GM19438 (cell line): ENCODE data around the gene SULT1B1.

Experiments
- ATAC-seq: cut with Tn5 transposase; IDR thresholded peaks from one replicate; pipeline ENCODE4 v1.9.1; 2021; ENCODE audit warnings: low read depth; ENCODE audit not compliant: unreplicated experiment

SULT1B1 gene

DNA sequence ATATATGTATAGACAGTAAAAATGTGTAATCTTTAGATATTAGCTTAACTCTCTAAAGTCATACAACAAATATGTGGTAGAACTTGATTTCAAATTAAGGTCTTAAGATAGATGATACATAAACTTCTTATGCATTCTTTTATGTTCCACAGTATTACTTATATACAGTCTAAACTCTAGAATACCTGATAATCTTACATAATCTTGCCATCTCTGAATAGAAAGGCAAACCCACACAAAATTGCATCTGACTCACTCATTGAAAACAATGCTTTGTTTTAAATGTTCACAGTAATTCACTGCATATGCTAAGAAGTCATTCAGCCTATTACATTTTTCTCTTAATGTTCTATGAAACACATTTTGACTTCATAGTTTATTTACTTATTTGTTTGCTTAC is 10.1 kb downstream of the SULT1B1 start:
- no peak for ATAC-seq

DNA sequence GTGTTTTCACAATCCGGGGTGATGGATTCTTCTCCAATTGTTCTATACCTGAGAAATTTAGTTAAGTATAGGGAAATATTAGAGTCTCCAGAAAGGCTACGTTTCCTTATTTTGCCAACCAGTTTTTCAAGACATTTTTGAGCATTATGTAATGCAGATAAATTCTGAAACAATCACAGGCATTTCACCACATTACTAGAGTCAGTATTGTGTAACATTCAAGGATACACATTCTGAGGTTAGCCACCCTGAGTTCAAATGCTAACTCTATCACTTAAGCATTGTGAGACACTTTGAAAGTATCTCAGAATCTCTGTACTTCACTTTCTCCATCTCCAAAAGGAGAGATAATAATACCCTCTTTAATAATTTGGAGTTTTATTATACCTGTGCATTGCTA is 10.6 kb downstream of the SULT1B1 start:
- no peak for ATAC-seq

DNA sequence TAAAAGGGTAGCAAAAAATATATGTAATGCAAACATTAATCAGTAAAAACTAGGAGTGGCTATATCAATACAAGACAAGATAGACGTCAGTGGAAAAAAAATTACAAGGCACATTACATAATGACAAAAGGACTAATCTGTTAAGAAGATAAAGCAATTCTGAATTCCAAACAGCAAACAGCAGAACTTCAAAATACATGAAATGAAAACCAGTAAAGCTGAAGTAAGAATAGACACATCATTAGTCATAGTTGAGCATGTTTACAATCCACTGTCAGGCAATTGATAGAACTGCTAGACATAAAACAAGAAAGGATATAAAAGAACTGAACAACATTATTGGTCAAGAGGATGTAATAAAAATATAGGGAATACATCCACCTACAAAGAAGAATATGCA is 12.2 kb downstream of the SULT1B1 start:
- ATAC-seq = no peak

DNA sequence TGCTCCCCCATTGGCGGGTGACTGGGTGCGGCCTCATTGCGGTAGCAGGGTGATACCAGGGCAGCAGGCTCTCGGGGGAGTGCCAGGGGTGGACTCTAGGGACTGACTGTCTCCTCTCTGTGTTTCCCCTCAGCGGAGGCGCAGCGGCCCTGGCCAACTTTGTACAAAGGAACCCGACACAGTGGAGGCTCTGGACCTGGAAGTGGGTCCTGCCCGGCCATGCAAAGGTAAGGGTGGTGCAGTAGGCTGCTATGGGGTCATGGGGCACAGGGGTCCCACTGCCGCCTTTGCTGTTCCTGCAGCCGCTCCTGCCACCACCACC is 16.3 kb downstream of the SULT1B1 start:
- ATAC-seq = no peak

DNA sequence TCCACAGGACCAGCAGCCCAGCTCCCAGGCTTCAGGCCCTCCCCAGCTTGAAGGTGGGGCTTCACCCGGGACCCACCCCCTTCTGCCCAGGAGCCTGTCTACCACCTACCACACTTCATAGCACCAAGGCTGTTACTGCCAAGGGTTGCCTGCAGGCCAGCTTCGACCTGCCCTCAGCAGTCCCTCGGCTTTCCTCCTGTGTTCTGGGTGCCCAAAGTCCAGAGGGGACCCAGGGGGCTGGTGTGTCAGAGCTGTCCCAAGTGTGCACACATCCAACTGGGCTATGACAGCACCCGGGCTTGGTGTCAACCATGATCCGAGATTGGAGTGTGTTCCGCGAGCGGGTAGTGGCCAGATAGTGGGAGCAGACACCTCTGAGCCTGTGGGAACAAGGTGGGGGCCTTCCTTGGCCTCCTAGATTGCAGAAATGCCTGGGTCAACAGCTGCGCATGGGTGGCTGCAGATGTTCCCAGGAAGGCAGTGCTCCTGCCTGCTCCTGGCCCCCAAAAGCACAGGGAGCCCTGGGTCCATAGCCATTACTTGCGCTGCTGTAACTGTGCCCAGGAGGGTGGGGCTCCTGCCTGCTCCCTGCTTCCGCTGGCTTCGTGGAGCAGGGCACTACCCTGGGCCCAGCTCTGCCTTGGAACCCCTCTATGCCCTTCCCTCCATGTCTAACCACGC is 16.8 kb downstream of the SULT1B1 start:
- ATAC-seq = no peak

DNA sequence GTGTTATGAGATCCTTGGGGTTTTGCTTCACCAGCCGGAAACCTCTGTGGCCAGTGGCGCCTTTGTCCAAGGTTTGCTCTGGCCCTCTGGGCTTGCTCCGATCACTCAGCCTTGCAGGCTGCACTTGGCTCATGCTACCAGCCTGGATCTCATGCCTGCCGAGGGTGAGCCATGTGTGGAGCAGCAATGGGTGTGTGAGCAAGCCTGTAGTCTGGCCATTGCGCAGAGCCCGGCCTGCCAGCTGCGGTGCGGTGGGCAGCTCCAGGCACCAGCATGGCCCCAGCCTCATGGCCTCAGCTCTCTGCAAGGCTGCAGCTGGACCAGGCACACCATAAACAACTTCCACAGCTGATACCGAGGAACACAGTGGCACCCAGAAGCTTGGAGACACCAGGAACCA is 17.8 kb downstream of the SULT1B1 start:
- ATAC-seq = no peak

DNA sequence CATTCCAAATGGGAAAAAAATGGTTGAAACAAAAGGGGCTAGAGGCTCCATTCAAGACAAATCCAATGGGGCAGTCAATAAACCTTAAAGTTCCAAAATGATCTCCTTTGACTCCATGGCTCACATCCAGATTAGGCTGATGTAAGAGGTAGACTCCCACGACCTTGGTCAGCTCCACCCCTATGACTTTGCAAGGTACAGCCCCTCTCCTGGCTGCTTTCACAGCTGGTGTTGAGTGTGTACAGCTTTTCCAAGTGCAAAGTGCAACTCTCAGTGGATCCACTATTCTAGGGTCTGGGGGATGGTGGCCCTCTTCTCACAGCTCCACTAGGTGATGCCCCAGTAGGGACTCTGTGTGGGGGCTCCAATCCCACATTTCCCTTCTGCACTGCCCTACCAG is 21.5 kb downstream of the SULT1B1 start:
- no peak for ATAC-seq

DNA sequence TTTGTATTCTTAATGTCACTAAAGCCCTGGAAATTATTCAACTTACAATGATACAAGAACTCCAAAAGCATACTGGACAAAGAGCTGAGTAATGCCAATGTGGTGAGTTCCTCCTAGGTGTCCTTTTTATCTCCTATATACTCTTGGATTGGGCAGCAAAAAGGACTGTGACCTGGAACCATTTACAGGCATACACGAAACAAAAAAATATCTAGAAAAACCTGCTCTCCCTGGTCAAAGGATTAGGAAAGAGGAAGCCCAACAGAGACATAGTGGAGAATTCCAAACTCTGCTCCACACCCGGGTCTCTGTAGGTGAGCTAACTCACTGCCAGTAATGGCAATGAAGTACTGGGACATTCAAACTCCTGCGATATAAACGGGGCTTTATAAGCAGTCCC is 25.3 kb downstream of the SULT1B1 start:
- ATAC-seq = no peak

DNA sequence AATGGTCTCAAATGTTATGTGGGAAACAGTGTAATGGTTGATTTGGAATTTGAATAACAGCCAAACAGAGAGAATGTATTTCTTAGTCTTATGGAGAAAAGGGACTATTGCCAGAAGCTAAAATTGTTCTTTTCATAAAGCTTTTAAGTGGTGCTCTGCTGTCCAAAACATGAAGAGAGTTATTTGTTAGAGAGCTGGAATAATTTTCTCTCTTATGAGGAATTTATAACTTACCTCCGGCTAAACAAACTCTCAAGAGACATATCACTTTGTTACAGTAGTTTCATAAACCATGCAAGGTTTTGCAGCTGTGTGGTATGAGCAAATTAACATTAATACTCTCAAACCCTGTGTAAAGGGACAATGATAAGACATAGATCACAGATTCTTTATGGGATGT is 28.6 kb downstream of the SULT1B1 start:
- no peak for ATAC-seq

DNA sequence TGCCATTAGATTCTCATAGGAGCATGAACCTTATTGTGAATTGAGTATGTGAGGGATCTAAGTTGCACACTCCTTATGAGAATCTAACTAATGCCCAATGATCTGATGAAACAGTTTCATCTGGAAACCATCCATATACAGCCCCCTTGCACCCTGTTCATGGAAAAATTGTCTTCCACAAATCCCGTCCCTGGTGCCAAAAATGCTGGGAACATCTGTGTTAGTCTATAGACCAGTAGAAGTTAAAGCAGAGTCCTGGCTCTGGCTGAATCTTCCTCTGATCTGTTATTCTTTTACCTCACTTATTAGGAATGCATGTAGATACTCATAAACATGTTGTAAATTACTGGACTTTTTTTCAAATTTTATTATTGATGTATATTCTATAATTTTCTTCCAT is 29.2 kb downstream of the SULT1B1 start:
- no peak for ATAC-seq

DNA sequence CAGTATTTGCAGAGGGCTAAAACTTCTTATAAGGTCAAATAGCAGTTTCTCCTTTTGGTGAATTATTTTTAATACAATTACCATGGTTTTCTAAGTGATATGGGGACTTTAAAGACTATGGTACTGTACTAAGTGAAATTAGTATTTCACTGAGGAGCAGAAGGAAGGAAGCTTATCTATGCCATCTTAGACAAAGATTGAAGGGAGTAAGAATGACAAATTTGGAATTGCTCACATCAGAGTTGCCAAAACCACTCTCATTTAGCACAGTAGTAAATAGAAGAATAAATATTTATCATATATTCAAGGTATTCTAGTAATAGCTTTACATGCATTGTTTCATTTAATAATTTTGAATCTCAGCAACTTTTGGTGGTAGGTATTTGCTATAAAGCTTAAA is 30.4 kb downstream of the SULT1B1 start:
- no peak for ATAC-seq

DNA sequence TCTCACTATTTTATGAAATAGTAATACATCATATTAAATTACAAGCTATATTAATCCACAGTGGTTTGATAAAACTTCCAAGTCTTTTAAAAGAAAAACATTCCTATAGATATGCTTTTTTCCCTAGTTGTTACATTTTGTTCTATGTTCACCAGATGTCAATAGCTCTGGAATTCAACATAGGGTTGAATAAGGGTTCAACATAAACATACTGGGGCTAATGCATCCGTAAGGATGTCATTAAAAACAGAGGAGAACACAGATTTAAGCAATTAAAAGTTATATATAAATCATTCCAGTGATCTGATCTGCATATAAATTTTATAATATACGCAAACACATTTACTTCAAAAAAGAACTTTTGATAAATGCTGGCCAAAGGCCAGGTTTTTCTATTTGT is 32.5 kb downstream of the SULT1B1 start:
- no peak for ATAC-seq

DNA sequence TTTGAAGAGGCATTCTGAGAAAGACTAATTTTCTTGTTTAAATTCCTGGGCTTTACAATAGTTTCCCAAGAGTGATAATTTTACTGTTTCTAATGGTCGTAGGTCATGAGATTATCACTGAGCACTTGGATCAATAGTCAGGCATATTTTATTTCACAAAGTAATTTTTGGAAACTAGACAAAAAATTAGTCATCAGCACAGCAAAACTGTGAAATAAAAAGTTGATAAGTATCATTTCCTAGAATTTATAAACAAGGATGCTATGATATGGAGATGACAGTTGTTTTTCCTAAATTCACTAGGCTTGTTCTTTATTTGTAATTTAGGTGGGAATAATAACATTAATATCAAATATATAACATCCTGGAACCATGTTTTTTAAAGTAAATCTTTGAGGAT is 33.0 kb downstream of the SULT1B1 start:
- no peak for ATAC-seq

DNA sequence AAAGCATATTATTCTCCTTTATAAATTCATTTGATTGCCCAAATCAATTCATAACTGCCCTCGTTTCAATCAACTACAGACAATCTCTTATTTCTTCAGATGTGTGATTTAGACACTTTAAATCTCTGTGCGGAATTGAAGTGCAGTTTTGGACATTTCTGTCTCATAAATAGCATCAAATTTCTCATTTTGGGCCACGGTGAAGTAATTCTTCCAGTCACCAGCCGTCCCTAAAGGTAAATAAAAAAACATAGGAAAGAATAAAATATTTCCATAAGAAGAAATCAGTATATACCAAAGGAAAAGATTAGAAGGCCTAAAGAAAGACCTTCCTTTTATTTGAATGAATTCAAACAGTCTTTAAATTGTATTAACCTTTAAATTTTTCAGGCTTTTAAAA is 33.4 kb downstream of the SULT1B1 start:
- no peak for ATAC-seq

DNA sequence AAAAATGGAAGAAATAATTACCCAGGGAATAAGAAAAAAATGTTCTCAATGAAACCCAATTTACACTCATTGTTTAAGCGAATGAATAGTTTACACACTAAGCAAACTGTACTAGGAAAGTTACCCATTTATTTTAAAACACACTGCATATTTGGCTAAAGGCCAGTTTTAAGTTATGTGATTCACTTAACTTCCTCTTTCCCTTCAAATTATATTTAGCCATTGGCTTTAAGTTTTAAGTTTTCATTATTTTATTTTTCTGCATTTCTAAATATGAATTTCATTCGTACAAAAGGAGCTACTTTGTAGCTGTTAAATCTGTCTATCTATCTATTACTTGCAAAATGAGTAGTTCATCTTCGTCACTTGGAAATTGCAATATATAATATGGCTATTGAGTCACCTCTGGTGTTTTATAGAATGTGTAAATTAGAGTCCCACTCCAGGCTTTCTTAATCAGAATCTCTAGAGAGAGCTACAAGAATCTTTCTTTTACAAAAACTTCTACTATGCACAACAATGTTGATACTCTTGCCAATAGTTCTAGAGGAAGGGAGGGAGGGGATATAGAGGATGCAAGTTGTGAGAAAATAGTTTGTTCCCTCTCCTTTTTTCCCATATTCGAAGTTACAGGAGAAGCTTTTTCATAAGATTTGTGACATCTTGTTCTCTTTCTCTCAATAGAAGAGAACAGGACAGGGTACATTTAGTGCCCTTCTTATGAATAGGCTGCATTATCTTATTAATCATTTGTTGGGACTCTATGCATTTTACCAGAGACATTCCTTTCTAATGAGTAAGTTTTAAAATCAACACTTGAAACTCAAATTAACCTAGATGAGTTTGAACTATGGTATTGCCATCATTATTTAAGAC is 41.8 kb downstream of the SULT1B1 start:
- ATAC-seq = no peak

DNA sequence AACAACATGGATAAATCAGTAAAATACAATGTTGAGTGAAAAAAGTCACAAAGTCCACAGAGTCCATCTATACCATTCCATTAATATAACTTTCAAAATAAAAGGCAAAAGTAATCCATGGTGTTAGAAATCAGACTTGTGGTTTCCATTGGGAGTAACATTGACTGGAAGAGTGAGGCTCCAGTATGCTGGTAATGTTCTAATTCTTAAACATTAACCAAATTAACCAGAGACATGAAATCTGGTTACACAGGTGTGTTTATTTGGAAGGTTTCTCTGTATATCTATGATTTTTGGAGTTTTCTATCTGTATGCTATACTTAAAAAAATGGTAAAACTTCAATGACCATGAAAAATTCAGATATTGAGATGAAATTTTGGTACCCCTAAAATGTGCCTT is 42.6 kb downstream of the SULT1B1 start:
- no peak for ATAC-seq

DNA sequence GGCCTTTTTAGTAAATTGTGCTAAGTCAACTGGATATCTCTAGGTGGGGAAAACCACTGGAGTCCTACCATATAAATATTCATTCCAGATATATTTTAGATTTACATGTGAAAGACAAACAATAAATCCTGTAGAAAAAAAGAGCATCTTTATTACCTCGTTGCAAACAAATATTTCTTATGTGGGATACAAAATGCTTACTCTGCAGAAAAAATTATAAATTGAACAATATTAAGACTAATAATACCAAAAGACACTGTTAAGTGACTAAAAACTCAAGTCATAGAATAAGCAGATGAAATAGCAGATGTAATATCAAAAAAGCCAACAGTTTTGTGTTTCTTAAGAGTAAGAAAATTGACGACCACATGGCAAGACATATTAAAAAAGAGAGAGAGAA is 43.8 kb downstream of the SULT1B1 start:
- no peak for ATAC-seq

DNA sequence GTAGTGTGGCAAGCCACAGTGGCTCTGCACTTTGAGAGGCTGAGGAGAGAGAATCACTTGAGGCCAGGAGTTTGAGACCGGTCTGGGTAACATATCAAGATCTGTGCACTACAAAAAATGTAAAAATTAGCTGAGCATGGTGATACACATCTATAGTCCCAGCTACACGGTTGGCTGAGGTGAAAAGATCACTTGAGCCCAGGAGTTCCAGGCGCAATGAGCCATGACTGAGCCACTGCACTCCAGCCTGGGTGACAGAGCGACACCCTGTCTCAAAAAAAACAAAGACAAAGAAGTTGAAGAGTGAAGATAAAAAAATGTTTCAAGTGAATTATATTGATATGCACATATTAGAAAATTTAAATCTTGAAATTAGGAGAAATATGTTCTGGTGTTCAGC is 46.3 kb downstream of the SULT1B1 start:
- no peak for ATAC-seq

DNA sequence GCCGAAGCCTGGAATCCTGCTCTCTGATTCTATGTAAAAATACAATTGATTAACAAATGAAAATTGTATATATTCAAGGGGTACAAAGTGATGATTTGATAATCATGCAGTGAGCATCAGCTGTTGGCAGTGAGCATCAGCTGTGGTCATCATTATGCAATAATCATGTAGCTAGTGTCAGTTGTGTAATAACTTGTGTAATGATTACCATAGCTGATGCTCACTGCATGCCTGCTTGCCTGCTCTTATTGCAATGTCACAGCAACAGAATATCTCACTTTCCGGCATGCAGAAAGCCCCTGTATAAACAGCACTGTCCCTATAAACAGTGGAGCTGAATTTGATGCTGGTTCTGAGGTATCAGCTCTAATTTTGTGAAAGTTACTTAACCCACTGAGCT is 46.8 kb downstream of the SULT1B1 start:
- no peak for ATAC-seq

DNA sequence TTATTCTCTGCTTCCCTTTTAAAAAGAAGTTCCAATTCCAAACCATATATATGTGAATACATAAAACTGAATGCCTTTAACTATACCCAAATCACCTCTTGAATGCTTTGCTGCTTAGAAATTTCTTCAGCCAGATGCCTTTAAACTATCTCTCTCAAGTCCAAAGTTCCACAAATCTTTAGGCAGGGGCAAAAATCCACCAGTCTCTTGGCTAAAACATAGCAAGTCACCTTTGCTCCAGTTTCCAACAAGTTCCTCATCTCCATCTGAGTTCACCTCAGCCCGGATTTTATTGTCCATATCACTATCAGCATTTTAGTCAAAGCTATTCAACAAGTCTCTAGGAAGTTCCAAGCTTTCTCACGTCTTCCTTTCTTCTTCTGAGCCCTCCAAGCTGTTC is 49.8 kb downstream of the SULT1B1 start:
- ATAC-seq = no peak

DNA sequence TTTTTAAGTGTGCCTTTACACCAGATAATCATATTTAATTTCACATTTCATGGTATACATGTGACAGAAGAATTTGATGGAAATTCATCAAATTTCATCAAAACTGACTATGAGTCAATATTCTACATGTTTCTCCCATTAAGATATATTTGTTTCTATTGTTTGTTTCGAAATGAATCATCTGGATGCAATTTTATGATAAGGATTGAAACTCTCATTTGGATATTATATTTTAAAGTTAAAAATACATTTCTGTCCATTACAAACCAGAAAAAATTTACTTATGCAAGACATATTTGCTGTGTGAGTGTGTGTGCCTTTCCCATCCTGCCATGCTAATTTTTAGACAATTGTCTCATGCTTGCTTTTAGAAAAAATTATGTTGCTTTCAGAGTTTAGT is 52.2 kb downstream of the SULT1B1 start:
- no peak for ATAC-seq

DNA sequence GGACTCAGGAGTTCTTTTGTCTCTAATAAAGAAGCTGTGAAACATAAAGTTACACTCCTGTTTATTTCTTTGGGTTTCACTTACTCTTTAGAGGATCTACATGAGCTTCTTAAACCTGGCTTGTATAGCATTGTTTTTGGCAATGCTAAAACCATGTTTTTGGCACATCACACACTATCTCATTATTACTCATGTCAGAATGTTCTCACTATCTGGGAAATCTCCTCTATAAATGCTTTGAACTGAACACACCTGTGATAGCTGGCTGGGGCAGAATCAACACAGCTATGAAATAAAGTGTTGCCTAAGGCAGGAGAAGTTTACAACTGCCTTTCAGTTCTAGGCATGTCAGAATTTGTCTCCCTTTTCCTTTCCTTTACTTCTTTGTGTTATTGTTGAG is 52.6 kb downstream of the SULT1B1 start:
- no peak for ATAC-seq
